Measurements from ENCODE around the gene DOK7. TPM values are rescaled to one million over a fixed set of nuclear protein-coding genes. Genes with fewer than 3 reads are reported as not detected.

Gene DOK7
- polyA plus RNA-seq, 1 experiment: not detected

- H3K9me3 ChIP-seq (ENCODE audit: control insufficient read depth, insufficient read depth, low read length): no peaks in the 10 kb centered on the region
- no peaks in the 10 kb centered on the region for H3K27me3 ChIP-seq (ENCODE audit: control insufficient read depth, insufficient read depth, low read length)
- POLR2A ChIA-PET: no interaction called here
- no peak overlapping the region for H3K4me3 ChIP-seq (ENCODE audit: low read depth, low read length)
- H3K27ac ChIP-seq (ENCODE audit: low read depth, low read length): no peak overlapping the region
- CTCF ChIA-PET: no interaction called here
- TF ChIP-seq CTCF (IDR thresholded peaks at IDR 0.05; ENCODE audit: low read depth, low read length): no peak
- DNase-seq (ENCODE audit: low read depth, low spot score): no peak
These were observed 39.7 kb upstream of the DOK7 start for GRCh38 chr4:3423406-3423805.

- no peak for TF ChIP-seq CTCF (IDR thresholded peaks at IDR 0.05; ENCODE audit: low read depth, low read length)
- no peak for DNase-seq (ENCODE audit: low read depth, low spot score)
- Histone ChIP-seq H3K27ac (ENCODE audit: low read depth, low read length) (peak overlapping the region; percentile 11), H3K9me3 (ENCODE audit: control insufficient read depth, insufficient read depth, low read length) (no peaks in the 10 kb centered on the region), H3K27me3 (ENCODE audit: control insufficient read depth, insufficient read depth, low read length) (no peaks in the 10 kb centered on the region), H3K4me3 (ENCODE audit: low read depth, low read length) (no peak overlapping the region)
- ChIA-PET CTCF (no interaction called here), POLR2A (no interaction called here)
These were observed 39.2 kb upstream of the DOK7 start for GRCh38 chr4:3423952-3424351.

GRCh38 chr4:3424522-3425095 lies 38.5 kb upstream of the DOK7 start:
- DNase-seq (ENCODE audit: low read depth, low spot score): no peak
- no peaks in the 10 kb centered on the region for H3K27me3 ChIP-seq (ENCODE audit: control insufficient read depth, insufficient read depth, low read length)
- no peak overlapping the region for H3K4me3 ChIP-seq (ENCODE audit: low read depth, low read length)
- CTCF ChIA-PET: interaction anchor here (0.6 kb wide), 1 partner anchor 78 kb away, joined by 3 read pairs; no protein-coding TSS in a partner anchor
- TF ChIP-seq CTCF (IDR thresholded peaks at IDR 0.05; ENCODE audit: low read depth, low read length): no peak
- H3K27ac ChIP-seq (ENCODE audit: low read depth, low read length): no peak overlapping the region
- no peaks in the 10 kb centered on the region for H3K9me3 ChIP-seq (ENCODE audit: control insufficient read depth, insufficient read depth, low read length)
- POLR2A ChIA-PET: no interaction called here

GRCh38 chr4:3426465-3427133 lies 36.5 kb upstream of the DOK7 start:
- Histone ChIP-seq H3K4me3 (ENCODE audit: low read depth, low read length) (no peak overlapping the region), H3K27ac (ENCODE audit: low read depth, low read length) (no peak overlapping the region), H3K27me3 (ENCODE audit: control insufficient read depth, insufficient read depth, low read length) (no peaks in the 10 kb centered on the region), H3K9me3 (ENCODE audit: control insufficient read depth, insufficient read depth, low read length) (no peaks in the 10 kb centered on the region; the same call in 1 of the 2 replicates)
- no peak for TF ChIP-seq CTCF (IDR thresholded peaks at IDR 0.05; ENCODE audit: low read depth, low read length)
- no peak for DNase-seq (ENCODE audit: low read depth, low spot score)
- ChIA-PET POLR2A (no interaction called here), CTCF (no interaction called here)

- no peak for DNase-seq (ENCODE audit: low read depth, low spot score)
- CTCF ChIA-PET: no interaction called here
- POLR2A ChIA-PET: no interaction called here
- TF ChIP-seq CTCF (IDR thresholded peaks at IDR 0.05; ENCODE audit: low read depth, low read length): no peak
- no peaks in the 10 kb centered on the region; the same call in 1 of the 2 replicates for H3K9me3 ChIP-seq (ENCODE audit: control insufficient read depth, insufficient read depth, low read length)
- H3K27me3 ChIP-seq (ENCODE audit: control insufficient read depth, insufficient read depth, low read length): no peaks in the 10 kb centered on the region
- H3K27ac ChIP-seq (ENCODE audit: low read depth, low read length): no peak overlapping the region
- H3K4me3 ChIP-seq (ENCODE audit: low read depth, low read length): no peak overlapping the region
These were observed 36.0 kb upstream of the DOK7 start for GRCh38 chr4:3427134-3427476.
